Fibroblast of lung (primary cell): ENCODE results near the gene ALS2. TPM values are rescaled to one million over a fixed set of nuclear protein-coding genes. Genes with fewer than 3 reads are reported as not detected.
A peak's percentile ranks its signal among the peaks of the same experiment; 100 is the strongest.

ENCODE experiments used
- DNase-seq, 2 donors: peaks; one replicate each; pipeline versions ENCODE4 v3.0.0 to v3.0.0-alpha.2; 2010; ENCODE audit warnings: low read depth in 2 of 2
- H2AFZ ChIP-seq: 2 replicates; pipeline ENCODE4 v1.5.1; 2012; ENCODE audit warnings: low read length, control low read depth, inconsistent platforms
- H3K27ac ChIP-seq: 2 replicates; pipeline ENCODE4 v1.5.1; 2011; ENCODE audit warnings: low read length, control low read depth; ENCODE audit not compliant: insufficient read depth
- H3K27me3 ChIP-seq: 2 replicates; pipeline ENCODE4 v1.5.1; 2011; ENCODE audit warnings: mild to moderate bottlenecking, low read length; ENCODE audit not compliant: control insufficient read depth, insufficient read depth
- H3K36me3 ChIP-seq: 2 replicates; pipeline ENCODE4 v1.5.1; 2011; ENCODE audit warnings: low read length; ENCODE audit not compliant: control insufficient read depth, insufficient read depth
- H3K4me1 ChIP-seq: 2 replicates; pipeline ENCODE4 v1.5.1; 2011; ENCODE audit warnings: low read length; ENCODE audit not compliant: control insufficient read depth, insufficient read depth; ENCODE audit errors: extremely low read depth
- H3K4me2 ChIP-seq: 2 replicates; pipeline ENCODE4 v1.5.1; 2011; ENCODE audit warnings: low read length, control low read depth; ENCODE audit not compliant: insufficient read depth; ENCODE audit errors: extremely low read depth
- H3K4me3 ChIP-seq, 4 experiments: fragments of 200-600 bp in 1 of 4; sonication (generic) in 1 of 4; replicated peaks in 1 of 4; 2 replicates each; pipeline ENCODE4 v1.5.1; 2011 to 2016; ENCODE audit warnings: low read length in 4 of 4, low read depth in 3 of 4, mild to moderate bottlenecking in 3 of 4, control low read depth in 2 of 4, inconsistent platforms in 1 of 4, mixed read lengths in 1 of 4; ENCODE audit not compliant: insufficient read depth in 1 of 4; ENCODE audit errors: control extremely low read depth in 1 of 4
- H3K79me2 ChIP-seq: 2 replicates; pipeline ENCODE4 v1.5.1; 2012; ENCODE audit warnings: mild to moderate bottlenecking, low read length, inconsistent platforms; ENCODE audit not compliant: control insufficient read depth, insufficient read depth
- H3K9ac ChIP-seq: 2 replicates; pipeline ENCODE4 v1.5.1; 2011; ENCODE audit warnings: mild to moderate bottlenecking, low read length, control low read depth; ENCODE audit not compliant: insufficient read depth
- H3K9me3 ChIP-seq: 2 replicates; pipeline ENCODE4 v1.5.1; 2012; ENCODE audit warnings: low read depth, low read length; ENCODE audit not compliant: control insufficient read depth, insufficient read depth
- H4K20me1 ChIP-seq: 2 replicates; pipeline ENCODE4 v1.5.1; 2011; ENCODE audit warnings: low read length; ENCODE audit not compliant: control insufficient read depth, insufficient read depth; ENCODE audit errors: extremely low read depth
- EZH2 ChIP-seq: IDR thresholded peaks from 2 replicates; pipeline ENCODE4 v1.5.1; 2012; ENCODE audit warnings: low read length, control low read depth, mild to moderate bottlenecking; ENCODE audit errors: missing control alignments
- polyA plus RNA-seq, 2 donors: library from polyadenylated mRNA; depleted of rRNA in 1 of 2; stranded (reverse) in 1 of 2; unstranded in 1 of 2; fragments of >200 nt; gene quantifications; 2 replicates each; pipeline ENCODE4 v1.2.1, GENCODE V29; 2011 to 2012; ENCODE audit warnings: missing spikeins in 1 of 2
- total RNA-seq: library from RNA; depleted of rRNA; stranded (reverse); fragments of >200 nt; gene quantifications from 2 replicates; pipeline ENCODE4 v1.2.1, GENCODE V29; 2014
- TF ChIP-seq, protein P1 (sequence below), 2 donors: IDR thresholded peaks in 1 of 2; conservative IDR thresholded peaks in 1 of 2; 1 replicate in 1 of 2; 2 replicates in 1 of 2; pipeline ENCODE4 v1.5.1; 2011 to 2012; ENCODE audit warnings: low read length in 2 of 2, control low read depth in 1 of 2, inconsistent platforms in 1 of 2, low read depth in 1 of 2, mild to moderate bottlenecking in 1 of 2

Gene ALS2
- total and polyA plus RNA-seq, 2 donors (not counting 1 experiment from before 2014, with no cell fraction given) = 21.8 to 30.9 TPM

- no peaks in the 10 kb centered on the region for H3K9me3 ChIP-seq
- no peak for TF ChIP-seq EZH2
- TF ChIP-seq, protein P1, sequence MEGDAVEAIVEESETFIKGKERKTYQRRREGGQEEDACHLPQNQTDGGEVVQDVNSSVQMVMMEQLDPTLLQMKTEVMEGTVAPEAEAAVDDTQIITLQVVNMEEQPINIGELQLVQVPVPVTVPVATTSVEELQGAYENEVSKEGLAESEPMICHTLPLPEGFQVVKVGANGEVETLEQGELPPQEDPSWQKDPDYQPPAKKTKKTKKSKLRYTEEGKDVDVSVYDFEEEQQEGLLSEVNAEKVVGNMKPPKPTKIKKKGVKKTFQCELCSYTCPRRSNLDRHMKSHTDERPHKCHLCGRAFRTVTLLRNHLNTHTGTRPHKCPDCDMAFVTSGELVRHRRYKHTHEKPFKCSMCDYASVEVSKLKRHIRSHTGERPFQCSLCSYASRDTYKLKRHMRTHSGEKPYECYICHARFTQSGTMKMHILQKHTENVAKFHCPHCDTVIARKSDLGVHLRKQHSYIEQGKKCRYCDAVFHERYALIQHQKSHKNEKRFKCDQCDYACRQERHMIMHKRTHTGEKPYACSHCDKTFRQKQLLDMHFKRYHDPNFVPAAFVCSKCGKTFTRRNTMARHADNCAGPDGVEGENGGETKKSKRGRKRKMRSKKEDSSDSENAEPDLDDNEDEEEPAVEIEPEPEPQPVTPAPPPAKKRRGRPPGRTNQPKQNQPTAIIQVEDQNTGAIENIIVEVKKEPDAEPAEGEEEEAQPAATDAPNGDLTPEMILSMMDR (conservative IDR thresholded peaks at IDR 0.05 in 1 of 2, IDR thresholded peaks at IDR 0.05 in 1 of 2; ENCODE audit: low read depth in 1 of 2, low read length in 2 of 2) = no peak
- no peak overlapping the region for H3K9ac ChIP-seq
- no peaks in the 10 kb centered on the region for H3K79me2 ChIP-seq
- H3K4me2 ChIP-seq = no peak overlapping the region
- H4K20me1 ChIP-seq = no peaks in the 10 kb centered on the region
- no peak overlapping the region for H3K4me3 ChIP-seq
- DNase-seq = no peak
- no peak overlapping the region for H2AFZ ChIP-seq
- no peaks in the 10 kb centered on the region for H3K4me1 ChIP-seq
- peaks cover 9% of the 10 kb centered on the region for H3K36me3 ChIP-seq
- no peak overlapping the region for H3K27ac ChIP-seq
- H3K27me3 ChIP-seq = no peaks in the 10 kb centered on the region
These were observed 65.3 kb downstream of the ALS2 start for GRCh38 chr2:201715459-201715858.

GRCh38 chr2:201712726-201713125 lies 68.0 kb downstream of the ALS2 start:
- TF ChIP-seq, protein P1 (conservative IDR thresholded peaks at IDR 0.05 in 1 of 2, IDR thresholded peaks at IDR 0.05 in 1 of 2; ENCODE audit: low read depth in 1 of 2, low read length in 2 of 2) = no peak
- no peak for TF ChIP-seq EZH2

DNA sequence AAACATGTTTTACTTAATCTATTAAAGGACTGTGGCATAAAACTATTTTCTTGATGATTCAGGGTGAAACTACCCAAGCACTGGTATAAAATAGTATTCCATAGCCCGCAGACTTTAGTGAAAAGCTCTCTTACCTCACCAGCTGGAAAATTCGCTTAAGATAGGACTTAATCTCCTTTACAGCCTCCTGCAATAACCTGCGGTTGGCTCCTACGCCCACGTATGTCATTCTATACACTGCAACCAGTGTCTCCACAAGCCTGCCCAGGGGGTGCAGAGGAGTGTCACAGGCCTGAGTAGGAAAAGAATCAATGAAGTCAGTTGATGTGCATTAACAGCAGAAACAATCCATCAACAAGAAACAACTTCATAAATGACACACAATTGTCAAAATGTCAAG lies 71.0 kb downstream of the ALS2 start:
- DNase-seq = peak in 1 of 2 donors; percentile 51
- Histone ChIP-seq H3K27ac (no peak overlapping the region), H3K36me3 (peaks cover 5% of the 10 kb centered on the region), H3K4me3 (no peak overlapping the region), H3K4me1 (no peaks in the 10 kb centered on the region), H4K20me1 (no peaks in the 10 kb centered on the region), H3K4me2 (no peak overlapping the region), H3K79me2 (no peaks in the 10 kb centered on the region), H3K9ac (no peak overlapping the region), H3K27me3 (no peaks in the 10 kb centered on the region), H2AFZ (no peak overlapping the region), H3K9me3 (no peaks in the 10 kb centered on the region)
- TF ChIP-seq, protein P1 (conservative IDR thresholded peaks at IDR 0.05 in 1 of 2, IDR thresholded peaks at IDR 0.05 in 1 of 2; ENCODE audit: low read depth in 1 of 2, low read length in 2 of 2) = no peak
- no peak for TF ChIP-seq EZH2

More at GRCh38 chr2:201712726-201713125, 68.0 kb downstream of the ALS2 start:
- H3K4me1 ChIP-seq = no peaks in the 10 kb centered on the region
- H3K4me2 ChIP-seq = no peak overlapping the region
- no peak overlapping the region for H3K9ac ChIP-seq
- H3K9me3 ChIP-seq = no peaks in the 10 kb centered on the region
- H3K27me3 ChIP-seq = no peaks in the 10 kb centered on the region
- peaks cover 7% of the 10 kb centered on the region for H3K36me3 ChIP-seq
- H4K20me1 ChIP-seq = no peaks in the 10 kb centered on the region
- no peak for DNase-seq
- H3K4me3 ChIP-seq = no peak overlapping the region
- no peaks in the 10 kb centered on the region for H3K79me2 ChIP-seq
- H3K27ac ChIP-seq = no peak overlapping the region
- no peak overlapping the region for H2AFZ ChIP-seq
